Osteocyte (in vitro differentiated cells): ENCODE data around the gene NUDCD3. TPM values are rescaled to one million over a fixed set of nuclear protein-coding genes. Genes with fewer than 3 reads are reported as not detected.
A peak's percentile ranks its signal among the peaks of the same experiment; 100 is the strongest.

Experiments
- DNase-seq: peaks from one replicate; pipeline ENCODE4 v3.0.0; 2021; ENCODE audit warnings: mixed read lengths; ENCODE audit not compliant: unreplicated experiment; ENCODE audit errors: extremely low spot score
- H3K27ac Mint-ChIP-seq: one replicate; pipeline ENCODE4 v1.8.0; 2021; ENCODE audit warnings: mild to moderate bottlenecking, mixed read lengths; ENCODE audit not compliant: unreplicated experiment
- H3K27me3 Mint-ChIP-seq: one replicate; pipeline ENCODE4 v1.8.0; 2021; ENCODE audit warnings: mixed read lengths; ENCODE audit not compliant: unreplicated experiment
- H3K36me3 Mint-ChIP-seq: one replicate; pipeline ENCODE4 v1.8.0; 2021; ENCODE audit warnings: mixed read lengths; ENCODE audit not compliant: unreplicated experiment
- H3K4me1 Mint-ChIP-seq: one replicate; pipeline ENCODE4 v1.8.0; 2021; ENCODE audit warnings: mixed read lengths; ENCODE audit not compliant: unreplicated experiment
- H3K4me3 Mint-ChIP-seq: one replicate; pipeline ENCODE4 v1.8.0; 2021; ENCODE audit warnings: mild to moderate bottlenecking, moderate library complexity, mixed read lengths; ENCODE audit not compliant: unreplicated experiment
- H3K9me3 Mint-ChIP-seq: one replicate; pipeline ENCODE4 v1.8.0; 2021; ENCODE audit warnings: mixed read lengths; ENCODE audit not compliant: unreplicated experiment
- CTCF ChIP-seq: fragments of 200-600 bp; sonication (generic); IDR thresholded peaks from 2 replicates; pipeline ENCODE4 v1.5.0; 2021; ENCODE audit warnings: antibody characterized with exemption, mild to moderate bottlenecking, moderate library complexity
- total RNA-seq: library from RNA; stranded (reverse); gene quantifications from 2 replicates; pipeline ENCODE4 v1.2.1, GENCODE V29; 2021

Gene NUDCD3
- total RNA-seq, 1 donor from 2014 or later: 112 TPM

- Mint-ChIP-seq H3K4me1 (peaks cover 9% of the 10 kb centered on the region), H3K27ac (no peak overlapping the region), H3K36me3 (peaks cover 24% of the 10 kb centered on the region), H3K27me3 (no peaks in the 10 kb centered on the region), H3K4me3 (no peak overlapping the region), H3K9me3 (peaks cover under 1% of the 10 kb centered on the region)
- DNase-seq: no peak
- TF ChIP-seq CTCF: peak; percentile 85
These were observed 13.2 kb downstream of the NUDCD3 start for GRCh38 chr7:44477063-44477830.

GRCh38 chr7:44476313-44476712 lies 14.1 kb downstream of the NUDCD3 start:
- H3K27me3 Mint-ChIP-seq: no peaks in the 10 kb centered on the region
- H3K36me3 Mint-ChIP-seq: peaks cover 24% of the 10 kb centered on the region
- no peaks in the 10 kb centered on the region for H3K9me3 Mint-ChIP-seq
- TF ChIP-seq CTCF: no peak
- DNase-seq: no peak
- no peak overlapping the region for H3K27ac Mint-ChIP-seq
- H3K4me3 Mint-ChIP-seq: no peak overlapping the region
- H3K4me1 Mint-ChIP-seq: peaks cover 9% of the 10 kb centered on the region

- H3K9me3 Mint-ChIP-seq: no peaks in the 10 kb centered on the region
- no peak for TF ChIP-seq CTCF
- no peak overlapping the region for H3K4me3 Mint-ChIP-seq
- DNase-seq: no peak
- H3K27ac Mint-ChIP-seq: no peak overlapping the region
- peaks cover 9% of the 10 kb centered on the region for H3K4me1 Mint-ChIP-seq
- H3K36me3 Mint-ChIP-seq: peaks cover 26% of the 10 kb centered on the region
- no peaks in the 10 kb centered on the region for H3K27me3 Mint-ChIP-seq
These were observed 17.2 kb downstream of the NUDCD3 start for GRCh38 chr7:44473295-44473694.

- DNase-seq: no peak
- H3K27me3 Mint-ChIP-seq: no peaks in the 10 kb centered on the region
- H3K27ac Mint-ChIP-seq: no peak overlapping the region
- no peak for TF ChIP-seq CTCF
- peaks cover 9% of the 10 kb centered on the region for H3K4me1 Mint-ChIP-seq
- H3K4me3 Mint-ChIP-seq: no peak overlapping the region
- H3K36me3 Mint-ChIP-seq: peaks cover 30% of the 10 kb centered on the region
- H3K9me3 Mint-ChIP-seq: no peaks in the 10 kb centered on the region
These were observed 17.6 kb downstream of the NUDCD3 start for GRCh38 chr7:44472843-44473242.

GRCh38 chr7:44471850-44472249 lies 18.6 kb downstream of the NUDCD3 start:
- no peak overlapping the region for H3K4me3 Mint-ChIP-seq
- no peak overlapping the region for H3K27ac Mint-ChIP-seq
- DNase-seq: no peak
- peaks cover 11% of the 10 kb centered on the region for H3K4me1 Mint-ChIP-seq
- no peak for TF ChIP-seq CTCF
- H3K36me3 Mint-ChIP-seq: peaks cover 39% of the 10 kb centered on the region
- no peaks in the 10 kb centered on the region for H3K27me3 Mint-ChIP-seq
- H3K9me3 Mint-ChIP-seq: no peaks in the 10 kb centered on the region
